Measurements from ENCODE around the gene MYH15. TPM values are rescaled to one million over a fixed set of nuclear protein-coding genes. Genes with fewer than 3 reads are reported as not detected.
A peak's percentile ranks its signal among the peaks of the same experiment; 100 is the strongest.

The MYH15 gene
- total RNA-seq, 2 experiments from 2014 or later: 0.46 to 0.57 TPM

DNA sequence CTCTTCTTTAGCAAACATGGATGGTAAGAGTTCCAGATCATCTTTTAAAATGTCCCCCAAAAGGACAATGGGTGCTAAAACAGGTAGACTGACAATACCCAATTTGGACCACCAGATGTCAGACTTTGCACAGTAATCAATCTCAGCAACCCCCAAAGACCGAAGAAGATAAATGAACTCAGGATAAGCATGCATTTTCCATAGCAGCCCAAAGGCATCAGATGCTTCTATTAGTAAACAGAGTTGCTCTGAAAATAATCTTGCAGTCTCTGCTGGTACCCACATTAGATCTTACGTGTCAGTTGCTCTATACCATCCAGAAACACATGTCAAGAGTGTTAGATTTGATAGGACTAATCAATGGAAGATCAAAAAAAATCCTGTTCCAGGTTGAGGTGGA lies 20.6 kb downstream of the MYH15 start:
- no peak overlapping the region for H2AFZ ChIP-seq (ENCODE audit: low read length)
- BruUV-seq (replicated peaks): no TSS peak
- ChIA-PET CTCF (ENCODE audit: unreplicated experiment) (no interaction called here), POLR2A (no interaction called here)
- H3K9me2 ChIP-seq (ENCODE audit: insufficient read depth, low read length): no peaks in the 10 kb centered on the region
- no peaks in the 10 kb centered on the region for H3K79me2 ChIP-seq (ENCODE audit: insufficient read depth, low read depth, low read length)
- no peaks in the 10 kb centered on the region for H3K4me1 ChIP-seq (ENCODE audit: insufficient read depth, low read length, poor library complexity, severe bottlenecking)
- no peaks in the 10 kb centered on the region for H3K36me3 ChIP-seq (ENCODE audit: insufficient read depth, low read length)
- no peak overlapping the region for H3K27ac ChIP-seq (ENCODE audit: low read depth, low read length, poor library complexity, severe bottlenecking)
- DNase-seq (ENCODE audit: low spot score): peak; percentile 51
- H4K20me1 ChIP-seq (ENCODE audit: insufficient read depth, low read length): no peaks in the 10 kb centered on the region
- TF ChIP-seq EZH2phosphoT487 (IDR thresholded peaks at IDR 0.05; ENCODE audit: borderline replicate concordance, low read depth, low read length): no peak
- TF ChIP-seq, protein P1, sequence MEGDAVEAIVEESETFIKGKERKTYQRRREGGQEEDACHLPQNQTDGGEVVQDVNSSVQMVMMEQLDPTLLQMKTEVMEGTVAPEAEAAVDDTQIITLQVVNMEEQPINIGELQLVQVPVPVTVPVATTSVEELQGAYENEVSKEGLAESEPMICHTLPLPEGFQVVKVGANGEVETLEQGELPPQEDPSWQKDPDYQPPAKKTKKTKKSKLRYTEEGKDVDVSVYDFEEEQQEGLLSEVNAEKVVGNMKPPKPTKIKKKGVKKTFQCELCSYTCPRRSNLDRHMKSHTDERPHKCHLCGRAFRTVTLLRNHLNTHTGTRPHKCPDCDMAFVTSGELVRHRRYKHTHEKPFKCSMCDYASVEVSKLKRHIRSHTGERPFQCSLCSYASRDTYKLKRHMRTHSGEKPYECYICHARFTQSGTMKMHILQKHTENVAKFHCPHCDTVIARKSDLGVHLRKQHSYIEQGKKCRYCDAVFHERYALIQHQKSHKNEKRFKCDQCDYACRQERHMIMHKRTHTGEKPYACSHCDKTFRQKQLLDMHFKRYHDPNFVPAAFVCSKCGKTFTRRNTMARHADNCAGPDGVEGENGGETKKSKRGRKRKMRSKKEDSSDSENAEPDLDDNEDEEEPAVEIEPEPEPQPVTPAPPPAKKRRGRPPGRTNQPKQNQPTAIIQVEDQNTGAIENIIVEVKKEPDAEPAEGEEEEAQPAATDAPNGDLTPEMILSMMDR (conservative IDR thresholded peaks at IDR 0.05; ENCODE audit: low read length): peak; percentile 91
- H3K4me2 ChIP-seq (ENCODE audit: low read length): no peak overlapping the region
- no peaks in the 10 kb centered on the region for H3K9me3 ChIP-seq (ENCODE audit: low read length)
- H3K4me3 ChIP-seq (ENCODE audit: low read depth, low read length, poor library complexity, severe bottlenecking): no peak overlapping the region
- intact Hi-C loops (cut with micrococcal nuclease; ENCODE audit: unreplicated experiment): loop anchor here (1.0 kb wide), 1 partner anchor 426 kb away; no protein-coding TSS in a partner anchor

GRCh38 chr3:108488631-108489030 lies 21.8 kb downstream of the MYH15 start:
- no peak overlapping the region for H3K4me2 ChIP-seq (ENCODE audit: low read length)
- H4K20me1 ChIP-seq (ENCODE audit: insufficient read depth, low read length): no peaks in the 10 kb centered on the region
- H3K4me3 ChIP-seq (ENCODE audit: low read depth, low read length, poor library complexity, severe bottlenecking): no peak overlapping the region
- H3K27ac ChIP-seq (ENCODE audit: low read depth, low read length, poor library complexity, severe bottlenecking): no peak overlapping the region
- H3K9me3 ChIP-seq (ENCODE audit: low read length): no peaks in the 10 kb centered on the region
- intact Hi-C loops (cut with micrococcal nuclease; ENCODE audit: unreplicated experiment): loop anchor here (1.0 kb wide), 1 partner anchor 427 kb away; no protein-coding TSS in a partner anchor
- H2AFZ ChIP-seq (ENCODE audit: low read length): no peak overlapping the region
- H3K4me1 ChIP-seq (ENCODE audit: insufficient read depth, low read length, poor library complexity, severe bottlenecking): no peaks in the 10 kb centered on the region
- no TSS peak for BruUV-seq (replicated peaks)
- H3K79me2 ChIP-seq (ENCODE audit: insufficient read depth, low read depth, low read length): no peaks in the 10 kb centered on the region
- TF ChIP-seq, protein P1 (conservative IDR thresholded peaks at IDR 0.05; ENCODE audit: low read length): no peak
- no peak for TF ChIP-seq EZH2phosphoT487 (IDR thresholded peaks at IDR 0.05; ENCODE audit: borderline replicate concordance, low read depth, low read length)
- POLR2A ChIA-PET: interaction anchor here (0.5 kb wide), 1 partner anchor 219 kb away, joined by 3 read pairs; no protein-coding TSS in a partner anchor
- H3K9me2 ChIP-seq (ENCODE audit: insufficient read depth, low read length): no peaks in the 10 kb centered on the region
- H3K36me3 ChIP-seq (ENCODE audit: insufficient read depth, low read length): no peaks in the 10 kb centered on the region
- CTCF ChIA-PET (ENCODE audit: unreplicated experiment): no interaction called here
- no peak for DNase-seq (ENCODE audit: low spot score)

GRCh38 chr3:108487439-108487838 lies 23.0 kb downstream of the MYH15 start:
- Histone ChIP-seq H3K4me3 (ENCODE audit: low read depth, low read length, poor library complexity, severe bottlenecking) (no peak overlapping the region), H3K27ac (ENCODE audit: low read depth, low read length, poor library complexity, severe bottlenecking) (no peak overlapping the region), H3K79me2 (ENCODE audit: insufficient read depth, low read depth, low read length) (no peaks in the 10 kb centered on the region), H3K9me2 (ENCODE audit: insufficient read depth, low read length) (no peaks in the 10 kb centered on the region), H3K4me1 (ENCODE audit: insufficient read depth, low read length, poor library complexity, severe bottlenecking) (no peaks in the 10 kb centered on the region), H3K36me3 (ENCODE audit: insufficient read depth, low read length) (no peaks in the 10 kb centered on the region), H3K4me2 (ENCODE audit: low read length) (no peak overlapping the region), H2AFZ (ENCODE audit: low read length) (no peak overlapping the region), H4K20me1 (ENCODE audit: insufficient read depth, low read length) (no peaks in the 10 kb centered on the region), H3K9me3 (ENCODE audit: low read length) (no peaks in the 10 kb centered on the region)
- ChIA-PET POLR2A (interaction anchor here (0.5 to 1.1 kb wide), 5 partner anchors 38 to 1086 kb away, joined by 3 to 5 read pairs (median 3); no protein-coding TSS in a partner anchor), CTCF (ENCODE audit: unreplicated experiment) (no interaction called here)
- no TSS peak for BruUV-seq (replicated peaks)
- DNase-seq (ENCODE audit: low spot score): no peak
- TF ChIP-seq, protein P1 (conservative IDR thresholded peaks at IDR 0.05; ENCODE audit: low read length): no peak
- no peak for TF ChIP-seq EZH2phosphoT487 (IDR thresholded peaks at IDR 0.05; ENCODE audit: borderline replicate concordance, low read depth, low read length)
- intact Hi-C loops (cut with micrococcal nuclease; ENCODE audit: unreplicated experiment): no loop called here

Data from OCI-LY7 (cell line).